Measurements from ENCODE around the gene PDLIM4.

PDLIM4 gene

GRCh38 chr5:132253452-132254320 is 3.8 kb upstream of the PDLIM4 start:
- DNase-seq (ENCODE audit: low spot score), result no peak

GRCh38 chr5:132254321-132254977 is 3.0 kb upstream of the PDLIM4 start:
- DNase-seq (ENCODE audit: low spot score), result no peak

- DNase-seq (ENCODE audit: low spot score), result no peak
Observed at GRCh38 chr5:132256086-132256782, 1.3 kb upstream of the PDLIM4 start.

- DNase-seq (ENCODE audit: low spot score), result no peak
Observed at GRCh38 chr5:132256783-132257130, 739 bp upstream of the PDLIM4 start.

- peak; percentile 68 for DNase-seq (ENCODE audit: low spot score)
Observed at GRCh38 chr5:132258102-132259068, 889 bp downstream of the PDLIM4 start.

GRCh38 chr5:132259069-132259851 is 1.8 kb downstream of the PDLIM4 start:
- DNase-seq (ENCODE audit: low spot score), result peak; percentile 91

GRCh38 chr5:132260051-132260450 is 2.6 kb downstream of the PDLIM4 start:
- no peak for DNase-seq (ENCODE audit: low spot score)

- DNase-seq (ENCODE audit: low spot score), result peak; percentile 36
Observed at GRCh38 chr5:132260714-132261551, 3.4 kb downstream of the PDLIM4 start.

GRCh38 chr5:132261881-132262845 is 4.7 kb downstream of the PDLIM4 start:
- no peak for DNase-seq (ENCODE audit: low spot score)

GRCh38 chr5:132262882-132263547 is 5.5 kb downstream of the PDLIM4 start:
- no peak for DNase-seq (ENCODE audit: low spot score)

- peak; percentile 89 for DNase-seq (ENCODE audit: low spot score)
Observed at GRCh38 chr5:132263548-132264261, 6.2 kb downstream of the PDLIM4 start.

GRCh38 chr5:132264546-132265335 is 7.2 kb downstream of the PDLIM4 start:
- DNase-seq (ENCODE audit: low spot score), result no peak

GRCh38 chr5:132265336-132266030 is 8.0 kb downstream of the PDLIM4 start:
- peak; percentile 96 for DNase-seq (ENCODE audit: low spot score)

GRCh38 chr5:132266031-132266835 is 8.7 kb downstream of the PDLIM4 start:
- DNase-seq (ENCODE audit: low spot score), result no peak

- DNase-seq (ENCODE audit: low spot score), result no peak
Observed at GRCh38 chr5:132266836-132267160, 9.3 kb downstream of the PDLIM4 start.
